ENCODE results near the gene SFTPD. TPM values are rescaled to one million over a fixed set of nuclear protein-coding genes. Genes with fewer than 3 reads are reported as not detected.

SFTPD gene
- polyA plus RNA-seq, 1 of the 3 experiments (the other 2 are of a cell fraction) = 0.03 TPM

DNA sequence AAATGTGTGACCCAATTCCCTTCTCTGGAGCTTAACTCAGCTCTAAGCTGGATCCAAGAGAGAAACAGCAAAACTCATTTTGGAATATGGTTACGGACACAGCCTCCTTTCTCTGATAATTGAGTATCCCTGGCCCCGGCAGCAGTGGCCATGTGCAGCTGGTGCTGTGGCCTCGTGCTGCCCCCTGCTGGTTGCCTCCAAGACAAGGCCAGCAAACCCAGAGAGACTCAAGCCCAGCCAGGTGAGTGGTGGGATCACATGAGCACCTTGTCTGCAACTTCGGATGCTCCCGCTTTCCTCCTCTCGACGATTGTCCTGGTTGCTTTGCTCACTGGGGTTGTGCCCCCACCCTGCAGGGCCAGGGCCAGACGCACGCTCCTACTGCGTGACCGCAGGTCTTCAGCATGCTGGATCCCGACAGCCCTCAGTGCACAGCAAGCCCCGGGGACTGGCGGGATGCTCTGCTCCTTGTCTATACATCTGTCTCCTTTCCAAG, 19.4 kb downstream of the SFTPD start:
- no peak overlapping the region for H3K9ac ChIP-seq
- no peaks in the 10 kb centered on the region for H3K79me2 ChIP-seq (ENCODE audit: insufficient read depth)
- peaks cover 0 to 20% of the 10 kb centered on the region in 2 experiments; a peak in 1 of 4 replicates for H3K4me1 ChIP-seq (ENCODE audit: control insufficient read depth in 1 of 2, insufficient read depth in 2 of 2, low read depth in 1 of 2, low read length in 1 of 2)
- no peaks in the 10 kb centered on the region for H3K9me2 ChIP-seq
- H3K4me3 ChIP-seq (ENCODE audit: low read depth in 2 of 2, low read length in 1 of 2) = no peak overlapping the region; a peak in 1 of 4 replicates
- H3K4me2 ChIP-seq = no peak overlapping the region
- no peak overlapping the region for H2AFZ ChIP-seq (ENCODE audit: low read depth)
- peaks cover 4% of the 10 kb centered on the region; the same call in 1 of the 2 replicates for H3K27me3 ChIP-seq (ENCODE audit: insufficient read depth)
- H3K36me3 ChIP-seq (replicated peaks in 1 of 2; ENCODE audit: control insufficient read depth in 1 of 2, insufficient read depth in 2 of 2, low read length in 1 of 2) = no peaks in the 10 kb centered on the region
- DNase-seq = peak; percentile 77
- TF ChIP-seq CTCF (IDR thresholded peaks at IDR 0.05) (peak; percentile 80), CHD2 (IDR thresholded peaks at IDR 0.05; ENCODE audit: low read length, partially characterized antibody) (no peak), SMC3 (IDR thresholded peaks at IDR 0.05; ENCODE audit: low read depth, low read length) (peak; percentile 97), NFIC (IDR thresholded peaks at IDR 0.05; ENCODE audit: borderline replicate concordance) (no peak), EP300 (IDR thresholded peaks at IDR 0.05; ENCODE audit: borderline replicate concordance in 1 of 2, low read depth in 1 of 2, low read length in 1 of 2) (no peak), RCOR1 (IDR thresholded peaks at IDR 0.05; ENCODE audit: low read length) (no peak), TAF1 (IDR thresholded peaks at IDR 0.05; ENCODE audit: borderline replicate concordance, low read depth, low read length) (no peak), RAD21 (IDR thresholded peaks at IDR 0.05; ENCODE audit: low read length) (peak; percentile 90)
- TF ChIP-seq, protein P1, sequence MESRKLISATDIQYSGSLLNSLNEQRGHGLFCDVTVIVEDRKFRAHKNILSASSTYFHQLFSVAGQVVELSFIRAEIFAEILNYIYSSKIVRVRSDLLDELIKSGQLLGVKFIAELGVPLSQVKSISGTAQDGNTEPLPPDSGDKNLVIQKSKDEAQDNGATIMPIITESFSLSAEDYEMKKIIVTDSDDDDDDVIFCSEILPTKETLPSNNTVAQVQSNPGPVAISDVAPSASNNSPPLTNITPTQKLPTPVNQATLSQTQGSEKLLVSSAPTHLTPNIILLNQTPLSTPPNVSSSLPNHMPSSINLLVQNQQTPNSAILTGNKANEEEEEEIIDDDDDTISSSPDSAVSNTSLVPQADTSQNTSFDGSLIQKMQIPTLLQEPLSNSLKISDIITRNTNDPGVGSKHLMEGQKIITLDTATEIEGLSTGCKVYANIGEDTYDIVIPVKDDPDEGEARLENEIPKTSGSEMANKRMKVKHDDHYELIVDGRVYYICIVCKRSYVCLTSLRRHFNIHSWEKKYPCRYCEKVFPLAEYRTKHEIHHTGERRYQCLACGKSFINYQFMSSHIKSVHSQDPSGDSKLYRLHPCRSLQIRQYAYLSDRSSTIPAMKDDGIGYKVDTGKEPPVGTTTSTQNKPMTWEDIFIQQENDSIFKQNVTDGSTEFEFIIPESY (IDR thresholded peaks at IDR 0.05; ENCODE audit: borderline replicate concordance, low read depth) = no peak
- 13% methylated on average over 5 of the region's 14 CpGs for WGBS (ENCODE audit: low lambda C conversion rate)
- H3K27ac ChIP-seq (ENCODE audit: low read depth in 2 of 2, low read length in 1 of 2) = no peak overlapping the region
- no peaks in the 10 kb centered on the region for H3F3A ChIP-seq (replicated peaks; ENCODE audit: insufficient read depth)
- no peaks in the 10 kb centered on the region for H3K9me3 ChIP-seq
- CTCF ChIA-PET = interaction anchor here (0.7 to 1.9 kb wide), 14 partner anchors 10 to 555 kb away, joined by 3 to 7 read pairs (median 3); partner anchors contain the start of gene SFTPD
- H4K20me1 ChIP-seq (ENCODE audit: insufficient read depth) = no peaks in the 10 kb centered on the region
- POLR2A ChIA-PET = no interaction called here

- H3K4me3 ChIP-seq (ENCODE audit: low read depth in 2 of 2, low read length in 1 of 2) = no peak overlapping the region
- H3K9me2 ChIP-seq = no peaks in the 10 kb centered on the region
- no peaks in the 10 kb centered on the region for H3K79me2 ChIP-seq (ENCODE audit: insufficient read depth)
- H3K36me3 ChIP-seq (replicated peaks in 1 of 2; ENCODE audit: control insufficient read depth in 1 of 2, insufficient read depth in 2 of 2, low read length in 1 of 2) = no peaks in the 10 kb centered on the region
- no peak for DNase-seq
- H3K9me3 ChIP-seq = no peaks in the 10 kb centered on the region
- H3K4me2 ChIP-seq = no peak overlapping the region
- H3K27ac ChIP-seq (ENCODE audit: low read depth in 2 of 2, low read length in 1 of 2) = no peak overlapping the region
- H3K9ac ChIP-seq = no peak overlapping the region
- H3K27me3 ChIP-seq (ENCODE audit: insufficient read depth) = peaks cover 4% of the 10 kb centered on the region; the same call in 1 of the 2 replicates
- ChIA-PET CTCF (interaction anchor here (0.7 to 1.9 kb wide), 5 partner anchors 7 to 366 kb away, joined by 3 to 7 read pairs (median 3); no protein-coding TSS in a partner anchor), POLR2A (no interaction called here)
- 70% methylated on average over 5 of the region's 7 CpGs for WGBS (ENCODE audit: low lambda C conversion rate)
- H3F3A ChIP-seq (replicated peaks; ENCODE audit: insufficient read depth) = no peaks in the 10 kb centered on the region
- H2AFZ ChIP-seq (ENCODE audit: low read depth) = no peak overlapping the region
- H4K20me1 ChIP-seq (ENCODE audit: insufficient read depth) = no peaks in the 10 kb centered on the region
- TF ChIP-seq TEAD4 (IDR thresholded peaks at IDR 0.05; ENCODE audit: borderline replicate concordance, insufficient read depth) (no peak), JUND (IDR thresholded peaks at IDR 0.05) (no peak), NRF1 (IDR thresholded peaks at IDR 0.05; ENCODE audit: low read depth, low read length) (no peak)
- peaks cover 0 to 20% of the 10 kb centered on the region in 2 experiments; a peak in 1 of 4 replicates for H3K4me1 ChIP-seq (ENCODE audit: control insufficient read depth in 1 of 2, insufficient read depth in 2 of 2, low read depth in 1 of 2, low read length in 1 of 2)
Measured at GRCh38 chr10:79928028-79928583, 20.8 kb downstream of the SFTPD start.
